Fibroblast of gingiva (primary cell): ENCODE data around the gene NINJ1.

ENCODE experiments used
- DNase-seq: peaks from one replicate; pipeline ENCODE4 v3.0.0-alpha.2; 2011; ENCODE audit warnings: low read depth

NINJ1 gene

DNA sequence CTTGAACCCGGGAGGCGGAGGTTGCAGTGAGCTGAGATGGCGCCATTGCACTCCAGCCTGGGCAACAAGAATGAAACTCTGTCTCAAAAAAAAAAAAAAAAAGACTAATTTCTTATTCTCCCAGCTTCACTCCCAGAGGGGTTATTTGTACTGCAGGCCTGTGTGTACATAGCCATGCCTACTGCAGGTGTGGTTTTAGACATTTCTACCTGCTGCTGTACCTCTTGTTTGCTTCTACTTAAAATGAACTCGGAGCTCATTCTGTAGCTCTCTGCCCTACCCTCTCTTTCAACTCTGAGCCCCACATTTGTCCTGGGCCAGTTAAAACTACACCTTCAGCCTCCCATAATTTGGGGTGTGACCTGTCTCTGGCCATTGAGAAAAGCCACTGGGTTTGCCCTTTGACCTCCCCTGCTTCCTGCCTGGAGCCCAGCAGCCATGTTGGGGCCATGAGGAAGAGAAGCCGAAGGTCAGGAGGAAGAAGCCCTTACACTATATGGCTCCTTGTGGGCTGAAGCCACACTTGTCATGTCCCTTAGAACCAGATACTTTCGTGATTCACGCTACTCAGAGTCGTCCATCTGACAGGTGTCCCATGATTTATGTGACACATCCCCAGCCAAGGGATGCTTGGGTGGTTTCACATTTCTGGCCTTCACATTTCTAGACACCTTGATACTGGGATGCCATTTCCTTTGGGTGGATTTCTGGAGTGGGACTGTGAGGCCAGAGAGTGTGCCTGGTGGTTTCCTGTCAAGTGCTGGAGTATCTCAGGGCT is 47.4 kb downstream of the NINJ1 start:
- DNase-seq, result no peak

DNA sequence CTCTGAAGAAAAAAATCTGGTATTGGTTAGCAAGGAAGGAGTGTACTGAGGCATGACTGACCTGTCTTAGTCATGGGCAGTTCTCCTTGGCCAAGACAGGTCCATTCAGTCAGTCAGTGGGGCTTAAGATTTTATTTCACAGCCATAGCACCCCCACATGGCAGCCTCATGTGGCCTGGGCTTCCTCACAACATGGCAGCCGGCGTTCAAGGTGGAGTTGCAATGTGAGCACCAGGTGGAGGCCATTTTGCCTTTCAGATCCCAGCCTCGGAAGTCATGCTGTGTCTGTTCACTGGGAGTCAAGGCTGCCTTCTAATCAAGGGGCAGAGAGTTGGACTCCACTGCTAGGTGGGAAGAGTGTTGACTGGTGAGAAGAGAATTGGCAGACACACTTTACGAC is 48.4 kb downstream of the NINJ1 start:
- DNase-seq, result no peak

DNA sequence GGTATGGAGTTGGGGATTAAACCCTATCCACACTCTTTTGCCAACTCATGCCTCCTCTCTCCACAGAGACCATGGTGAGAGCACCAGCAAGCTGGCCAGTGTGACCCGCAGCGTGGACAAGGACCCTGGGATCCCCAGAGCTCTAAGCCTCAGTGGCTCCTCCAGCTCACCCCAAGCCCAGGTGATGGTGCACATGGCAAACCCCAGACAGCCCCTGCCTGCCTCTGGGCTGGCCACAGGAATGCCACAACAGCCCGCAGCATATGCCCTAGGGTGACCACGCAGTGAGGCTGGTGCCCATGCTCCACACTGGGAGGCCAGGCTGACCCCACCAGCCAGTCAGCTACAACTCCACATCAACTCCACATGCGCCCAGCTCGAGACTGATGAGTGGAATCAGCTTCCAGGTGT is 49.6 kb downstream of the NINJ1 start:
- DNase-seq, result no peak

DNA sequence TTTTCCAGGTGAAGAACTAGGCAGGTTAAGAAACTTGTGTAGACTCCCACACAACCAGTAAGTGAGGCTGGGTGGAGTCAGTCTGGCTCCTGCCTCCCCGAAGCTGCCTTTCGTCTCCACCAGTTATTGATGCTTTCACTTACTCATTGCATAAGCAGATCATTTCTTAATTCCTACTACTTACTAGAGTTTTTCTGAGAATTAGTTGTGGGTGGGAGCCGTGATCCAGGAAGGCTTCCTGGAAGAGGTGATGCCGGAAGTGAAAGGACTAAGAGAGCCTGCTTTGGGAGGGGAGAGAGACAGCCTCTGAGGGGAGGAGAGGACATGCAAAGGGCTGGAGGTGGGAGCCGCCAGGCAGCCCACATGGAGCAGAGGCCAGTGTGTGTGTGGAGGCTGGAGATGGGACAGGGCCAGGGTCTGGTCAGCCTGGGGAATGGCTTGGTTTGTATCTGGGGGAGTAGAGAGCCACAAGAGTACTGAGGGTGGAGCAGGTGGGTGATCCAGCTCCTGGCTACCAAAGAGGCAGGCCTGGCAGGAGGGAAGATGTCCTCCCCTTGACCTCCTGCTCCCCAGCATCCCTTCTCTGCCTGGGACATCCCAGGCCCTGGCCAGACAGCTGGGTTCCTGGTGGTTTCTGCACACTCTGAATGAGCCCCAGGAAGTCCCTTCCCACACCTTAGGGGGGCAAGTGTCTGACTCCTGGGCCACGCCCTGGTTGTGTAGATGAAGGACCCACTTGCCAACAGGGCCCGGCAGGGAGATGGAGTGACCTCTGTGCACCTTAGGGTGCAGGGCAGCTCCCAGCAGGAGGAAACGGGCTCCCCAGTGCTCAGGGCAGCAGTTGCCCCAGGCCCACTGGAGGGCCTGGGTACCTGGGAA is 50.2 kb downstream of the NINJ1 start:
- no peak for DNase-seq

DNA sequence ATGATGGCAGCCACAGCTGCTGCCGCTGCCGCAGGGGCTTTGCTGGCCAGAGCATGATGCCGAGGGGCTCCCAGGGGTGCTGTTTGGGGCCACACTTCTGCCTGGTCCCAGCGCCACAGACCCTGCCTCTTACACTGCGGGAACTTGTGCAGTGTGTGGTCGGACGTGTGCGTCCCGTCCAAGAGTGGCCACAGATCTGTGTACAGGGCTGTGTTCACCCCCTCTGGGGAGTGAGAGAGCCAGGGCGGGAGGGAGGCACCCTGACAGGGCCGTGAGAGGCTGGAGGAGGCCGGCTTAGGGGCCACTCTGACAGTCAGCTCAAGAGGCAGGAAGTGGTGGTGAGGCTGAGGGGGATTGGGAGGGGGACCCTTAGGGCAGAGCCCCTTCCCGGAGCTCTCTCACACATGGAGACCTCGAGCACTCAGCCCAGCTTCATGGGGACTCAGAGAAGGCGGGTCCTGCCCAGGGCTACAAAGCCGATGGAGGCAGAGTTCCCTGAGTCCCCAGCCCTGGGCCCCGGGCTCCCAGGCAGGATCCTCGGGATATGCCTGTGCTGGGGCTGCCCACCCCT is 51.1 kb downstream of the NINJ1 start:
- no peak for DNase-seq

DNA sequence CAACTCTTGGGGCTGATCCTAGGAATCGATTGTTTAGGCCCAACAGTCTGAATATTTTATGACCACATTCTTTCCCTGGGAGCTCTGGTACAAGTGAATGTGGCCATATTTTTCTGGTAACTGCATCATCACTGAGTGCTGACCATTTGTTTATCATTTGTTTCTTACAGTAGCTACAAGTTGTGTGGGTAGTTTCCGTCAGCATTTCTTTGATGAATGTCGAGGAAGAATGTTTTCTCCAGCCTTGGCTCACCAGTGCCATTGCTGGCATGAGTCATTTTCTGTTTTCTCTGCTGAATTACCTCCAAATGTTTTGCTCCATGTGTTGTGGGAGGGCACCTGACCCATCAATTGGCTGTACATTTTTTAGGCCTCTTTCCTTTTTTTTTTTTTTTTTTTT is 52.1 kb downstream of the NINJ1 start:
- peak; percentile 48 for DNase-seq

DNA sequence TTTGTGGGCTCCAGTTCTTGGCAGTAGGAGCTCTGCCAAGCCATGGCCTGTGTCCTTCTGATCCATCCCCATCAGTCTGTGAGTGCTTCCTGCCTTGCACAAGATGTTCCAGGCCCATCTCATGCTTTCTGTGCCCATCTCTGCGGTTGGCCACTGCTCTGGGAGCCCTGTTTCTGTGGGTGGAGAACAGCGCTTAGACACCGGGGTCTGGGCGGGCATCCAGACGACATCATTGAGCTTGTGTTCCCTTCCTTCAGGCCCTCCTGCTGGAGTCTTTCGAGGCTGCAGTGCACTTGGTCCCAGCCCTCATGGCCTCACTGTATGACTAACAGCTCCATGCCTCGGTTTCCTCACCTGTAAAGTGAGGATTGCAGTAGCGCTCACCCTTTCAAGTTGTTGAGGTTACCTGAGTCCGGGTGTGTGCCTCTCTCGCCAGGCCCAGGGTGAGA is 52.9 kb downstream of the NINJ1 start:
- DNase-seq, result peak; percentile 55

DNA sequence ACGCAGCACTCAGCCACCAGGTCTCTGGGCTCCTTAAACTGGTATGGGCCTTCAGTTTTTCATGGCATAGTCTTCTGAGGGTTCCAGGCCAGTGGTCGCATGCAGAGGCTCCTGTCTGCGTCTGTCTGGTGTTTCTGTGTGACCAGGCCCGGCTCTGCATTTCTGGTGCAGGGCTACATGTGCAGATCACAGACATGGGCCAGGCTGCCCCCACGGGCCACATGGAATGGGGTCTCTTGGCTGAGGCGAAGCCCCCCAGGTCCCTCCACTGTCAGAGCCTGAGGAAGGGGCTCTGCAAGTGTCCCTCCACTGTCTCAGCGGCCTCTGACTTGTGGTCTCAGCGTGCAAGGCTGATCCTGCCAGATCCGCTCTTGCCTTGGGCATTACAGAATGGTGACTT is 53.6 kb downstream of the NINJ1 start:
- no peak for DNase-seq

DNA sequence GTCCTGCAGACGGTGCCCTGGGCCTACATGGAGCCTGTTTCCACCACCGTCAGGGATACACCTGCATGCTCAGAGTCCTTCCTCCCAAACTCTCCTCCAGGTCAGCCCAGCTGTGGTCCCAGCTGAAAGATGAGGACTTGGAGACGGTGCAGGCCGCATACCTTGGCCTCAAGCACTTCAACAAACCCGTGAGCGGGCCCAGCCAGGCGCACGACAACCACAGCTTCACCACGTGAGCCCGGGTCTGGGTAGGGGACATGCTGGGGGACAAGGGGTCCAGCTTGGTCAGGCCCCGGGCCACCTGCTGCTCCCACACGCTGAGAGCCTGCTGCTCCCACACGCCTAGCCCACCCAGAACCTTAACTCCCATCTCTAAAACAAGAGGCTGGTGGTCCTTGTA is 54.7 kb downstream of the NINJ1 start:
- no peak for DNase-seq

DNA sequence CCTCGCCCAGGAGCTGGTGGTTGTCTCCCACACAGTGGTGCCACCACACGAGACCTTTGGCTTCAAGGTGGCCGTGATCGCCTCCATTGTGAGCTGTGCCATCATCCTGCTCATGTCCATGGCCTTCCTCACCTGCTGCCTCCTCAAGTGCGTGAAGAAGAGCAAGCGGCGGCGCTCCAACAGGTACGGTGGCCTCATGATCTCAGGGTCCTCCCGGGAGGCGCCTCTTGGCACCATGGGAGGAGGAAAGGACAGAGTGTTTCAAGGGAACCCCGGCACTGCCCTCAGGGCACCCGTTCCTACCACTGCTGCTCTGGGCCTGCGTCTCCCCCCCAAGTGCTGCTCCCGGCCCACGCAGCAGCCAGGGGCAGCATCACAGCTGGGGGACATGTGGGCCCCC is 56.2 kb downstream of the NINJ1 start:
- DNase-seq, result no peak

DNA sequence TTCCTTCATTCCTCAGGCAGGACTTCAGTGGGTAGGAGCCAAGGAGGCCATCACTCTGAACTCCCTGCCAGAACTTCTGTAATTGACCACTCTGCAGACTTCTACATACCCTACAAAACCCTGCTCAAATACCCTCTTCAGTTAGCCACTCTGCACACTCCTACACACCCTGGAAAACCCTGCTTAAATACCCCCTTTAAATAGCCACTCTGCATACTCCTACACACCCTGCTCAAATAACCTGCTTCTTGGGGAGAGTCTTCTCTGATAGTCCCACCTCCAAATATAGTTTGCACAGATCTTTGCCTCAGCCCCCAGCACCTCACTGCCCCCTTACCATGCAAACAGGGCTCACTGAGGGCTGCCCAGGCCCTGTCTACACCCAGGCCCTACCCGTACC is 56.7 kb downstream of the NINJ1 start:
- DNase-seq, result no peak

DNA sequence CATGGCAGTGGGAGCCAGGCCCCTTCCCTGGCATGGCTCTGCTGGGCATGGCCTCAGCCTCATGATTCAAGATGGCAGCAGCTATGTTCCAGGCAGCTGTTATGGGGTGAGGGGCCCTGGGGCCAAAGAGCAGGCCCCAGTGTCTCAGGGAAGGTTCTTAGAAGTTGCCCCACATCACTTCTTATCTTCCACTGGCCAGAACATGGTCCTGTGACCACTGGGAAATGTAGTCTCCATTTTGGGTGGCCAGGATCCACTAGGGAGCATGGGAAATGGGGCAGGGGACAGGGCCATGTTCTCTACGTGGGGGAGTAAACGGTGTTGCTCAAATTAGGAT is 57.3 kb downstream of the NINJ1 start:
- DNase-seq, result no peak

DNA sequence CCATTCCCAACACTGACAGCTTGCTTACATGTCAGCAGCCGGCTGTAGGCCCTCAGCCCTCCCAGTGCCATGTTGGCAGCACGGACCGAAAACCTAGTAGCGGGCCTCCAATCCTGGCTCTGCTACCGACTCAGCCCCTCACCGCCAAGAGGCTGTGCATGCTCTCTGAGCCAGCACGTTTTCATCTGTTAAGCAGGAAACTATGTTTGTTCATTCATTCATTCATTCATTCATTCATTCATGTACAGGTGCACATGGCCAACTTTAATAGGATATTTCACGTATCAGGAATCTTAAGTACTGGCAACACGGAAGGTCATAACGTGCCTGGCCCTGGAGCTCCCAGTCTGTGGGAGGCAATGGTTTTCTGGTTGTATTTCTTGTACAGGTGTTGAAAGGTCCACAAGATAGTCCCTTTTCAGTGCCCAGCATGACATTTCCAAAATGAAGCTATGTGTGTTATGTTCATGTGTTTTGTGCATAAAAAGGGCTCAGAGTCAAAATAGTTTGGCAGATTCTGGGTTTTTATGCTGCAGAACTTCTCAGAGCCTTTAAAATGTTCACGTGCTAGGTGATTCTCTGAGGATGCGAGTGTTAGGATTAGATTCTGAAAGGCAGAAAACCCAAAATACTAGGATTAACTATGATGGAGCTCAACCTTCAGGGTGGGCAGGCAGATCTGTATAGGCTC is 57.8 kb downstream of the NINJ1 start:
- DNase-seq, result no peak

DNA sequence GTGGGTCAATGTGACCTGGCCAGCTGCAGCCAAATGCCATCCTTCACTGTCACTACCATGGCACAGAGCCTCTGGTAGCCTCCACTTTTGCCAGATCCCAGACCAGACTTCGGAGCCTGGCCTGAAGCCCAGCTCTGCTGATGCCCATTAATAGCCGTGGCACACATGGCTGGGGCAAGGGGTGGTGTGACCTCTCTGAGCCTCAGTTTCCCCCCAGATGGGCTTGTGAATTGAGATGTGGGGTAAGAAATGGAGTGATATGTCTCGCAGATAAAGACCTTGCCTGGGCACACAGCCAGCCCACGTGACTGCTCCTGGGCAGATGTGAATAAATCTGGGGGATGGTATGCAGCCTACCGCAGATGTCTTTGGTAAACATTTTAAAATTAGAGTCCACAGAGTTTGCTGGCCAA is 61.7 kb downstream of the NINJ1 start:
- peak; percentile 45 for DNase-seq
